Retinal pigment epithelial cell (primary cell): Measurements from ENCODE around the gene FGF14.
"Not testable (repeated sequence)": the region's sequence is repeated elsewhere in the genome, so short reads cannot be mapped to it uniquely, and the experiment has no call there.

ENCODE experiments used
- DNase-seq: peaks from one replicate; pipeline ENCODE4 v3.0.0-alpha.2; 2010; ENCODE audit warnings: low read depth
- H3K4me3 ChIP-seq: 2 replicates; pipeline ENCODE4 v1.5.1; 2011; ENCODE audit warnings: mild to moderate bottlenecking, low read length, control low read depth, moderate library complexity
- TF ChIP-seq, protein P1 (sequence below): conservative IDR thresholded peaks from 2 replicates; pipeline ENCODE4 v1.5.1; 2011; ENCODE audit warnings: low read depth, low read length, control low read depth, inconsistent platforms

Gene FGF14

DNA sequence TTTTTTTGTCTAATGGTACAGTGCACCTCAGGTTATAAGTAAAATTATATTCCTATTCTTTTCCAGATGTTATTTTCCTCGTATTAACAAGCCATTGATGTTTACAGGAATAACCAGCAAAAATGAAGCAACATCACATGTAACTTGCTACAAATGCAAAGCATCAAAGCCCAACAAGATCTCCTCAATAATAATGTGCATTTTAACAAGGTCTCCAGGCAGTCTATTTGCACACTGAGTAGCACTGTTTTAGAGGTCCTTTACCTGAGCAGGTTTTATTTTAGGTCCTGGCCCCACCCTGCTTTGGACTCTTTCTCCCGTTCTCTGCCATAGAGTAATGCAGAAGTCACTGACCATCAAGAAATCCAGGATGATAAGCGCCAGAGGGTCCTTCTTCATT lies 298.4 kb downstream of the FGF14 start:
- DNase-seq, result no peak
- no peak overlapping the region for H3K4me3 ChIP-seq
- TF ChIP-seq, protein P1, sequence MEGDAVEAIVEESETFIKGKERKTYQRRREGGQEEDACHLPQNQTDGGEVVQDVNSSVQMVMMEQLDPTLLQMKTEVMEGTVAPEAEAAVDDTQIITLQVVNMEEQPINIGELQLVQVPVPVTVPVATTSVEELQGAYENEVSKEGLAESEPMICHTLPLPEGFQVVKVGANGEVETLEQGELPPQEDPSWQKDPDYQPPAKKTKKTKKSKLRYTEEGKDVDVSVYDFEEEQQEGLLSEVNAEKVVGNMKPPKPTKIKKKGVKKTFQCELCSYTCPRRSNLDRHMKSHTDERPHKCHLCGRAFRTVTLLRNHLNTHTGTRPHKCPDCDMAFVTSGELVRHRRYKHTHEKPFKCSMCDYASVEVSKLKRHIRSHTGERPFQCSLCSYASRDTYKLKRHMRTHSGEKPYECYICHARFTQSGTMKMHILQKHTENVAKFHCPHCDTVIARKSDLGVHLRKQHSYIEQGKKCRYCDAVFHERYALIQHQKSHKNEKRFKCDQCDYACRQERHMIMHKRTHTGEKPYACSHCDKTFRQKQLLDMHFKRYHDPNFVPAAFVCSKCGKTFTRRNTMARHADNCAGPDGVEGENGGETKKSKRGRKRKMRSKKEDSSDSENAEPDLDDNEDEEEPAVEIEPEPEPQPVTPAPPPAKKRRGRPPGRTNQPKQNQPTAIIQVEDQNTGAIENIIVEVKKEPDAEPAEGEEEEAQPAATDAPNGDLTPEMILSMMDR, result no peak

DNA sequence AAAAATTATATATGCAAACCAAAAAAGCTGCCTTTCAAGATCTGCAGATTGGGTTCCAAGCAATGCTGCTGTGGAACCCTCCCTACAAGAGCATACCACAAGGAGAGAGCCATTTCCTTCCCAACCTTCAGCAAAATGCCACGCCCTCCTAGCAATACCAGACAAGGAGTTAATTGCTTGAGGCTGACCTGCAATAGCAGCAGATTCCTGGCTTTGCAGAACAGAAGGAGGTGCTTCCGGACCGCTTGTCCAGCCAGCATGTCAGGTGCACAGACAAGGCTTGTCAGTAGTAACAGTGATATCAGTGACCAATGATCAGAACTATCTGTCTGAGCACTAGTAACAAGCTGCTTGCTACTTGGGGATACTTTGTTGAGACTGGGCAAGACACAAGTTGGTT lies 301.6 kb downstream of the FGF14 start:
- H3K4me3 ChIP-seq, result no peak overlapping the region
- TF ChIP-seq, protein P1, result no peak
- no peak for DNase-seq

DNA sequence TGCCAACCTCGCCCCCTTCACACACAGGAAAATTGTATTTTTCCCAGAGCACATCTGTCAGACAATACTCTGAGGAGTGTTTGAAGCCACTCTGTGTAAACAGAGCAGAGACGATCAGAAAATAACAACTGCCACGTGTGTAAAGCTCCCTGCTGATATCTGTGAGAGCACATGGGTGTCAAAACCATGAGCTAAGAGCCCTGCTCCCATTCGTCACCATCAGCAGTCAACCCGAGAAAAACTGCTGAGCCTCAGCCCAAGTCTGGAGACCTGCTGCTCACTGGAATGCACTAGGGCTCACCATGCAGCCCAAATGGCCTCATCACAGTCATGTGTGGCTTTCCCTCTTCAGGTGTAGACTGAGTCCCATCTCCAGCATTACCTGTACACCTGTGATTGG lies 304.1 kb downstream of the FGF14 start:
- TF ChIP-seq, protein P1, result no peak
- no peak for DNase-seq
- H3K4me3 ChIP-seq, result no peak overlapping the region

DNA sequence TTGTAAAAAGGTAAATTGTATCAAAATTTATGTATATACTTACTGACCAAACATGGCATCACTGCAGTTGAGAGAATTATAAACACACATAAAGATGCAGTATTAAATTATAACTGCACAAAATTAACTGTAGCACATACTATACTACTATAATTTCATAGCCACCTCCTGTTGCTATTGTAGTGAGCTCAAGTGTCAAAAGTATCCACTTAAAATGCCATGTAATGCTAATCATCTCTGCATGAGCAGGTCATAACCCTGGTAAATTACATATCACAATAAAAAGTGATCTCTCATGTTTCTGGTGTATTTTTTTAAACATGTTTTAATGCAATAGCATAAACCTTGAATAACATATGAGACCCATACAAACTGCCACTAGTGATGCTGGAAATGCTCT lies 308.6 kb downstream of the FGF14 start:
- H3K4me3 ChIP-seq, DNase-seq: not testable (repeated sequence)

DNA sequence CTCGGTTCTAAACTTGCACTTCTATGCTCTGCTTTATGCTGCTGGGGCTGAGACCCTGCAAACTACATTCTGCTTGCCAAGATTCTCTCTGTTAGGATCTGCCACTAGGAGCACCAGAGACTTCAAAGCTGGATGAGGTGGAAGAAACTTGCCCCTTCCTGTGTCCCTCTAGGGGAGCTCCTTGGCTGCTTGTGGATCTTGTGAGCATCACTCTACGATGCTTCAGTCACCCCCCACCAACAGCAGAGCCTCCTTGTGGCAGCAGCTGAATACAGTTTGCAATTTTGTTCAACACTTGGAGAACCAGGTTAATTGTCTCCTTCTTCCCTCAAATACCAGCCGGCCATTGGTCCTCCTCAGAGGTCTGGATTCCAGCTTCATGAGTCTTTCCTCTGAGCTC lies 310.6 kb downstream of the FGF14 start:
- TF ChIP-seq, protein P1, result peak; percentile 32
- H3K4me3 ChIP-seq, result no peak overlapping the region
- DNase-seq, result no peak

DNA sequence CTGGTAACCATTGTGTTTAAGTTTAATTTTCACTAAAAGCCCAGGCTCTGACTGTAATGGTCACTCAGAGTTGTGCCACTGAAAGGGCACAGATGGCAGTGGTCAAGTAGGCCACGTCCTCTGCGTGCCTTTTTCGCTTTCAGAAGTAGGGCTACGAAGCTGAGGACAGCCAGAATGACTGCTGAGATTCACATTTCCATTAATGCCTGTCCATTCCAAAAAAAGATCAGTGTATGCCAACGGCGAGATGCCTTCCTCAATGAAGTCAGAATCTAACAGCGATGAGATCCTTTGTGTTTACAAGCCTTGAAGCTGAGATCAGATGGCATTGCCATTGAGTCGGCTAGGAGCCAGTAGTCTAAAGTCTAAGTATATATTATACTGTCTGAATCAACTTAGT lies 311.3 kb downstream of the FGF14 start:
- no peak for DNase-seq
- TF ChIP-seq, protein P1, result no peak
- no peak overlapping the region for H3K4me3 ChIP-seq

DNA sequence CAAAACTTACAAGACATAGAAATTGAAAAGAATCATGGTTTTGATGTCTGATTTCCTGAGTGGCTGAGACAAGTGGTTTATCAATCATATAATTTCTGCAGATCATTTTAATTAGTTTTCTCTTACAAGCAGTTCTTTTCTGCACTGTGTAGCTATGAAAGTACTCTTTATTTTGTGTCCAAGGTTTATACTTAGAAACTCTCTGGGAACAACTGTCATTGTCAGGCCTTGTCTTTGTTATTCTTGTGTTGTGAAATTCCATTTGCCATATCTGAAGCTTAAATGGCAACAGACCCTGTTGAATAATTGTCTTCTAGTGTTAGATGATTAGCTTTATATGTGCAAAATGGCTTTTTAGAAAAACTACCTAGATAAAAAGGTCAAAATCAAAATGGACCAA lies 312.1 kb downstream of the FGF14 start:
- H3K4me3 ChIP-seq, result no peak overlapping the region
- TF ChIP-seq, protein P1, result no peak
- DNase-seq, result no peak

DNA sequence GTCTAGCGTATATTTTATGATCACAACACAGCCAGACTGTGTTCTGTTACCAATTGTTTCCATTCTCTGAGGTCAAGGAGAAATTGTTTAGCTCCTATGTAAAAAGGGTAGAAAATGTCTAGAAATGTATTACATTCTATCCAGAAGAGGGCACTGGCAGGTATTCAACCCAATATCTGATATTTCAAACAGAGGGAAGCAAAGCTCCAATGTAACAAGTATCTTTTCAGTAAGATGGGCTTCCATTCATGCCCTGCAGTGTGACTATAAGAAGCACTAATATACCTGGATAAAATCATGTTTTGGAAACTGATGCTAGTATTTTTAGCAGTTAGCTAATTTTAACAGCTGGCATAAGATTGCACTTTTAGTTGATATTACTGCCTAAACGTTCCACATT lies 312.7 kb downstream of the FGF14 start:
- H3K4me3 ChIP-seq, result no peak overlapping the region
- DNase-seq, result no peak
- TF ChIP-seq, protein P1, result peak; percentile 45
